Measurements from ENCODE around the gene LRRC3B.

Gene LRRC3B

GRCh38 chr3:26631390-26631738, 8.8 kb downstream of the LRRC3B start:
- Histone ChIP-seq H3K4me1 (ENCODE audit: control insufficient read depth, insufficient read depth, low read length, poor library complexity, severe bottlenecking) (peaks cover 16% of the 10 kb centered on the region), H3K36me3 (ENCODE audit: control insufficient read depth, insufficient read depth, low read length) (no peaks in the 10 kb centered on the region), H3K4me3 (ENCODE audit: extremely low read depth, insufficient read depth, low read length, poor library complexity, severe bottlenecking) (no peak overlapping the region), H3K27ac (ENCODE audit: low read depth, low read length, severe bottlenecking) (no peak overlapping the region), H3K9me3 (ENCODE audit: control insufficient read depth, low read length) (no peaks in the 10 kb centered on the region)
- no CpG with 5 or more reads among the region's 1 CpG for WGBS, 2 experiments (ENCODE audit: insufficient coverage in 2 of 2)

GRCh38 chr3:26634601-26635000, 12.0 kb downstream of the LRRC3B start:
- WGBS, 2 experiments (ENCODE audit: insufficient coverage in 2 of 2), result 67% methylated on average over 3 of the region's 5 CpGs; no CpG with 5 or more reads in 1 of the 2 experiments
- no peak overlapping the region for H3K27ac ChIP-seq (ENCODE audit: low read depth, low read length, severe bottlenecking)

GRCh38 chr3:26636096-26636727, 13.6 kb downstream of the LRRC3B start:
- H3K4me3 ChIP-seq (ENCODE audit: extremely low read depth, insufficient read depth, low read length, poor library complexity, severe bottlenecking), result no peak overlapping the region
- no peaks in the 10 kb centered on the region for H3K9me3 ChIP-seq (ENCODE audit: control insufficient read depth, low read length)
- no peaks in the 10 kb centered on the region for H3K36me3 ChIP-seq (ENCODE audit: control insufficient read depth, insufficient read depth, low read length)
- WGBS, 2 experiments (ENCODE audit: insufficient coverage in 2 of 2), result no CpG with 5 or more reads among the region's 1 CpG
- no peak overlapping the region for H3K27ac ChIP-seq (ENCODE audit: low read depth, low read length, severe bottlenecking)
- no peaks in the 10 kb centered on the region for H3K4me1 ChIP-seq (ENCODE audit: control insufficient read depth, insufficient read depth, low read length, poor library complexity, severe bottlenecking)

More at GRCh38 chr3:26634601-26635000, 12.0 kb downstream of the LRRC3B start:
- Histone ChIP-seq H3K9me3 (ENCODE audit: control insufficient read depth, low read length) (no peaks in the 10 kb centered on the region), H3K4me3 (ENCODE audit: extremely low read depth, insufficient read depth, low read length, poor library complexity, severe bottlenecking) (no peak overlapping the region), H3K36me3 (ENCODE audit: control insufficient read depth, insufficient read depth, low read length) (no peaks in the 10 kb centered on the region), H3K4me1 (ENCODE audit: control insufficient read depth, insufficient read depth, low read length, poor library complexity, severe bottlenecking) (peaks cover 9% of the 10 kb centered on the region)

DNA sequence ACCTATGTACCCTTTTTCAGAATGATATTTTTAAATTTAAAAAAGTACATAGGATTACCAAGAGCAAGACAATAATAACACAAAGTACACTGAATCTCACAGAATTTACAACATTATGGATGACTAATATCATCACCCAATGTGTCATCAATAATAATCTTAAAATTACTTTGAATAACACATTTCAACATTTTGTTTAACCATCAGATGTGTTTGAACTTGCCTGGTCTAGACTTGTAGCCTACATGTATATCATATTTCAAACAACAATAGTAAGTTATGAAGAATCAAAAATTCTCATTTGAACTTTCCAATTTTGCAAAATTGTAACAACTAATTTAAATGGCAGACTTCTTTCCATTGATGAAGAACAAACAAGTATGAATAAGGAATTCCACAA, 15.1 kb downstream of the LRRC3B start:
- Histone ChIP-seq H3K36me3 (ENCODE audit: control insufficient read depth, insufficient read depth, low read length) (no peaks in the 10 kb centered on the region), H3K4me1 (ENCODE audit: control insufficient read depth, insufficient read depth, low read length, poor library complexity, severe bottlenecking) (no peaks in the 10 kb centered on the region), H3K4me3 (ENCODE audit: extremely low read depth, insufficient read depth, low read length, poor library complexity, severe bottlenecking) (no peak overlapping the region), H3K27ac (ENCODE audit: low read depth, low read length, severe bottlenecking) (no peak overlapping the region), H3K9me3 (ENCODE audit: control insufficient read depth, low read length) (no peaks in the 10 kb centered on the region)

DNA sequence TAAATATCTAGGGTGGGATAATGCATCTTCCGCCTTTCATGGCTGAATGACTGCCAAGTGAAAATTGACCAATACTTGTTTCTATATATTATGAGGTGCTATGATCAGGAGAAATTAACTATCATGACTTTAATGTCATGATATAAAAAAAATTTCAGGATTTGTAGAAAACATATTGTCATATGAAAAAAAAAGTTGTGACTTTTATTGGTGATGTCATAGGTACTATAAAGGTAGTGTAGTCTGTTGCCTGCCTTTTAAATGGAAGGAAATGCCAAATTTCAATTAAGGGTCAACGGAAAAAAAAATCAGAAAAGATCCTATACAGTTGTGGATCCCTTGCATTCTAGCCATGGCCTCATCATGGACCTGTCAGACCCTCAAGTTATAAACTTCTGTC, 15.5 kb downstream of the LRRC3B start:
- 86% methylated on average over 1 of the region's 2 CpGs; no CpG with 5 or more reads in 1 of the 2 experiments for WGBS, 2 experiments (ENCODE audit: insufficient coverage in 2 of 2)
- Histone ChIP-seq H3K36me3 (ENCODE audit: control insufficient read depth, insufficient read depth, low read length) (no peaks in the 10 kb centered on the region), H3K4me1 (ENCODE audit: control insufficient read depth, insufficient read depth, low read length, poor library complexity, severe bottlenecking) (no peaks in the 10 kb centered on the region), H3K27ac (ENCODE audit: low read depth, low read length, severe bottlenecking) (no peak overlapping the region), H3K9me3 (ENCODE audit: control insufficient read depth, low read length) (no peaks in the 10 kb centered on the region), H3K4me3 (ENCODE audit: extremely low read depth, insufficient read depth, low read length, poor library complexity, severe bottlenecking) (no peak overlapping the region)

GRCh38 chr3:26639339-26639738, 16.8 kb downstream of the LRRC3B start:
- Histone ChIP-seq H3K27ac (ENCODE audit: low read depth, low read length, severe bottlenecking) (no peak overlapping the region), H3K4me1 (ENCODE audit: control insufficient read depth, insufficient read depth, low read length, poor library complexity, severe bottlenecking) (no peaks in the 10 kb centered on the region), H3K9me3 (ENCODE audit: control insufficient read depth, low read length) (no peaks in the 10 kb centered on the region), H3K36me3 (ENCODE audit: control insufficient read depth, insufficient read depth, low read length) (no peaks in the 10 kb centered on the region), H3K4me3 (ENCODE audit: extremely low read depth, insufficient read depth, low read length, poor library complexity, severe bottlenecking) (no peak overlapping the region)
- WGBS, 2 experiments (ENCODE audit: insufficient coverage in 2 of 2), result 92 to 100% methylated on average over 2 of the region's 2 CpGs

- Histone ChIP-seq H3K36me3 (ENCODE audit: control insufficient read depth, insufficient read depth, low read length) (no peaks in the 10 kb centered on the region), H3K27ac (ENCODE audit: low read depth, low read length, severe bottlenecking) (no peak overlapping the region), H3K9me3 (ENCODE audit: control insufficient read depth, low read length) (no peaks in the 10 kb centered on the region), H3K4me3 (ENCODE audit: extremely low read depth, insufficient read depth, low read length, poor library complexity, severe bottlenecking) (no peak overlapping the region), H3K4me1 (ENCODE audit: control insufficient read depth, insufficient read depth, low read length, poor library complexity, severe bottlenecking) (no peaks in the 10 kb centered on the region)
- WGBS, 2 experiments (ENCODE audit: insufficient coverage in 2 of 2), result 80 to 94% methylated on average over 1 to 3 of the region's 3 CpGs
Measured at GRCh38 chr3:26647078-26647477, 24.5 kb downstream of the LRRC3B start.

DNA sequence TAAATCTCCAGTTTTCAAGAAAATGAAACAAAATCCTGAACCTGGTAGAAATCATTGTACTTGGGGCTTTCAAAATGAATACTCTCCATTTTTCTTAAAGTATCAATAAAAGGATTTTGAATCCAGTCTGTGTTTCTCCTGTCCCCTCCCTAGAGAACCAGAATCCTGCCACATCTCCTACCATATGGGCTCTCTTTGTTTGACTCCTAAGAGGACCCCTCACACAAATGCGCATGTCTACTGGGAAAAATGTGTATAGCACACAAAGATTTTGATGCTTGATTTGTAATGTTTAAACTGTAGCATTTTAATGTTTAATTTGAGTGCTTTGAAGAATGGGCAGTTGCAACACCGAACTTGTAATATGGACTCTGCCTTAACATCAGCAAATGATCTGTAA, 25.9 kb downstream of the LRRC3B start:
- WGBS, 2 experiments (ENCODE audit: insufficient coverage in 2 of 2), result 83% methylated on average over 1 of the region's 2 CpGs; no CpG with 5 or more reads in 1 of the 2 experiments
- Histone ChIP-seq H3K4me3 (ENCODE audit: extremely low read depth, insufficient read depth, low read length, poor library complexity, severe bottlenecking) (no peak overlapping the region), H3K36me3 (ENCODE audit: control insufficient read depth, insufficient read depth, low read length) (no peaks in the 10 kb centered on the region), H3K4me1 (ENCODE audit: control insufficient read depth, insufficient read depth, low read length, poor library complexity, severe bottlenecking) (no peaks in the 10 kb centered on the region), H3K27ac (ENCODE audit: low read depth, low read length, severe bottlenecking) (no peak overlapping the region), H3K9me3 (ENCODE audit: control insufficient read depth, low read length) (no peaks in the 10 kb centered on the region)

DNA sequence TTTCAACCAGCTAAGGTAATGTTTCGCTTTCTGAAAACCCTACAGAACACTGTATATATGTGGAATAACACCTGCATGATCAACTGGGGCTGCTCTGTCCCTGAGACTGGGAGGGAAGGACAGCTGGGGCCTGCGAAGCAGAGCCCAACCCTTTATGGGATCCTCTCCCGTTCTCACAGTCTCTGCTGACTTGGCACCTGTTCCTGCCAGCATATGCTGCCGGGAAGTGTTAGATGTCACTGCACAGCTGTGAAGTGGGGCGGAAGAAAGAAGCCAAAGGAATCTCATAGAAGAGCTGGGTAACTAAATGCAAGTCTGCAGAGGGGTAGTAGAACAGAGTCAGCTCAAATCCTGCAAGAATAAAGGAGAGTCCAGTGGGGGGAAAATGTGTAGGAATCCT, 29.6 kb downstream of the LRRC3B start:
- 87 to 100% methylated on average over 3 to 4 of the region's 5 CpGs for WGBS, 2 experiments (ENCODE audit: insufficient coverage in 2 of 2)
- H3K9me3 ChIP-seq (ENCODE audit: control insufficient read depth, low read length), result no peaks in the 10 kb centered on the region
- H3K36me3 ChIP-seq (ENCODE audit: control insufficient read depth, insufficient read depth, low read length), result no peaks in the 10 kb centered on the region
- no peak overlapping the region for H3K4me3 ChIP-seq (ENCODE audit: extremely low read depth, insufficient read depth, low read length, poor library complexity, severe bottlenecking)
- peaks cover 11% of the 10 kb centered on the region for H3K4me1 ChIP-seq (ENCODE audit: control insufficient read depth, insufficient read depth, low read length, poor library complexity, severe bottlenecking)
- H3K27ac ChIP-seq (ENCODE audit: low read depth, low read length, severe bottlenecking), result no peak overlapping the region

DNA sequence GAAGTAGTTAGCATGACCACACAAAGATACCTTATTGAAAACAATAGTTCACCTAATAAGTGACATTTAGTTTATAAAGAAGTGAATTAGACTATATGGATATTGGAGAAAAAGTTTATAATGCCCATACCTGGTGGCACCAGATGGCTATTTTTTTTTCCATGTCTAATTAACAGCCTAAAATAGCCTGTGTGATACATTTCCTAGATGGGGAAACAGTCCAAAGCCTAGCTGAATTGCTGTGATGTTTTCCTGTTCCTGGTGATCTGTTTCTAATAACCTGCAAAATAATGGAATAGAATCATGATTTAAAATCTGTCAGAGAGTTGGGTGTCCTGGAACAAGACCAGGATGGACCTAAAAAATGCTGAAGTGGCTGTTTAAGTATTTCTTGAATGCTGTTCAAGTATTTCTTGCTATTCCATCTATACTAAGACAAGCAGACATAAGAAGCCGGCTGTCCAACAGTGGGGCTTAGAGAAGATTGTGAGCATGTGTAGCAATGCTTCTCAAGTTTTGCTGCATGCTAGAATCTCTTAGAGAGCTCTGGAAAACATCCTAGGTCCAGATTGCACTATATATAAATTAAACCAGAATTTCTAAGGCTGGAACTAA, 31.3 kb downstream of the LRRC3B start:
- no peaks in the 10 kb centered on the region for H3K36me3 ChIP-seq (ENCODE audit: control insufficient read depth, insufficient read depth, low read length)
- H3K27ac ChIP-seq (ENCODE audit: low read depth, low read length, severe bottlenecking), result no peak overlapping the region
- no peaks in the 10 kb centered on the region for H3K9me3 ChIP-seq (ENCODE audit: control insufficient read depth, low read length)
- H3K4me3 ChIP-seq (ENCODE audit: extremely low read depth, insufficient read depth, low read length, poor library complexity, severe bottlenecking), result no peak overlapping the region
- WGBS, 2 experiments (ENCODE audit: insufficient coverage in 2 of 2), result no CpG with 5 or more reads among the region's 1 CpG
- peaks cover 14% of the 10 kb centered on the region for H3K4me1 ChIP-seq (ENCODE audit: control insufficient read depth, insufficient read depth, low read length, poor library complexity, severe bottlenecking)

DNA sequence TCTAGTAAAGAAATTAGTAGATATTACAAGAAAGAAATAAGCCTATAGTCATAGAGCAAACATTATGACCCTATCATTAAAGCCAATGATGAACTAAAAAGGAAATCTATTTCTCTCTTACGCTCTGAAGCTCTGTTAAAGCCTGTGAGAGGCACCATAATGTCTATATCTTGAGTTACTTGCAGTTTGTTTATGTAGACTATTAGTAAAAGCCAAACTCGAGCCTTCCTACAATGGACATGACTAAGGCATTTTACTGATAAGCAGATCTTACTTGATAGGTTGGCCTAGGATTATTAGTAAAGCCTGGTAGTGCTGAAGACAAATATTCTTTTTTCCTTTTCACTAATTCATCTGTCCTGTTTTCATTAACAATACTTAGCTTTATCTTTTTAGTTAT, 32.7 kb downstream of the LRRC3B start:
- no CpG with 5 or more reads among the region's 2 CpGs for WGBS, 2 experiments (ENCODE audit: insufficient coverage in 2 of 2)
- H3K4me1 ChIP-seq (ENCODE audit: control insufficient read depth, insufficient read depth, low read length, poor library complexity, severe bottlenecking), result peaks cover 14% of the 10 kb centered on the region

More for the DNA sequence above, 32.7 kb downstream of the LRRC3B start:
- Histone ChIP-seq H3K27ac (ENCODE audit: low read depth, low read length, severe bottlenecking) (no peak overlapping the region), H3K4me3 (ENCODE audit: extremely low read depth, insufficient read depth, low read length, poor library complexity, severe bottlenecking) (no peak overlapping the region), H3K9me3 (ENCODE audit: control insufficient read depth, low read length) (no peaks in the 10 kb centered on the region), H3K36me3 (ENCODE audit: control insufficient read depth, insufficient read depth, low read length) (no peaks in the 10 kb centered on the region)

All from mesodermal cell (in vitro differentiated cells).